IPS-15b (cell line): Measurements from ENCODE around the gene RRAD.
"Not testable (repeated sequence)": the region's sequence is repeated elsewhere in the genome, so short reads cannot be mapped to it uniquely, and the experiment has no call there.

Source experiments
- H3K27me3 ChIP-seq: one replicate; pipeline ENCODE4 v1.6.1; 2013; ENCODE audit warnings: low read length; ENCODE audit not compliant: control insufficient read depth, insufficient read depth
- H3K36me3 ChIP-seq: one replicate; pipeline ENCODE4 v1.6.1; 2013; ENCODE audit warnings: low read length; ENCODE audit not compliant: control insufficient read depth, insufficient read depth
- H3K4me1 ChIP-seq: one replicate; pipeline ENCODE4 v1.6.1; 2013; ENCODE audit warnings: mild to moderate bottlenecking, low read length; ENCODE audit not compliant: control insufficient read depth, insufficient read depth
- H3K4me3 ChIP-seq: one replicate; pipeline ENCODE4 v1.5.1; 2013; ENCODE audit warnings: low read depth, low read length
- H3K9ac ChIP-seq: one replicate; pipeline ENCODE4 v1.6.1; 2013; ENCODE audit warnings: low read depth, mild to moderate bottlenecking, low read length
- H3K9me3 ChIP-seq: one replicate; pipeline ENCODE4 v1.6.1; 2013; ENCODE audit warnings: mild to moderate bottlenecking, low read length; ENCODE audit not compliant: control insufficient read depth, insufficient read depth

RRAD gene

DNA sequence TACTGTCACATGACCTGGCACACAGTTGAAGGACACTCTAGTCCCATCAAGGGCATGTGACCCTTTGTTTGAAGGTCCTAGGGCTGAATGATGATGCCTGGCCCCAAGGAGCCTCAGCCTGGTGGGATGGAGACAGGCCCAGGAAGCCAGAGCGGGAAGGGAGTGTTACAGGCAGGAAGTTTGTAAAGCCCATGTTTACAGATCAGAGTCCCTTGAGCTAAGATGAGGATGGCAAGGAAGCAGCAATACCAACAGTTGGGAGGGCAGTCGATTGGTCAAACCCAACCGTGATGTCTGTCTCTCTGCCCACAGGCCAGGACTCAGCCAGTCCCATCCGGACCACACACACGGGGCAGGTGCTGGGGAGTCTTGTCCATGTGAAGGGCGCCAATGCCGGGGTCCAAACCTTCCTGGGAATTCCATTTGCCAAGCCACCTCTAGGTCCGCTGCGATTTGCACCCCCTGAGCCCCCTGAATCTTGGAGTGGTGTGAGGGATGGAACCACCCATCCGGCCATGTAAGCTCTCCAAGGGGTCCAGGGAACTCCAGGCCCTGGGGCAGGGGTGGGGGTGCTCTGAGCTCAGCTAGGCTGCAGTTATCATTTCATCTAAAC lies 12.5 kb upstream of the RRAD start:
- H3K36me3 ChIP-seq: peaks cover 26% of the 10 kb centered on the region
- H3K27me3 ChIP-seq: peaks cover 13% of the 10 kb centered on the region
- no peak overlapping the region for H3K9ac ChIP-seq
- no peaks in the 10 kb centered on the region for H3K9me3 ChIP-seq
- no peaks in the 10 kb centered on the region for H3K4me1 ChIP-seq
- no peak overlapping the region for H3K4me3 ChIP-seq

DNA sequence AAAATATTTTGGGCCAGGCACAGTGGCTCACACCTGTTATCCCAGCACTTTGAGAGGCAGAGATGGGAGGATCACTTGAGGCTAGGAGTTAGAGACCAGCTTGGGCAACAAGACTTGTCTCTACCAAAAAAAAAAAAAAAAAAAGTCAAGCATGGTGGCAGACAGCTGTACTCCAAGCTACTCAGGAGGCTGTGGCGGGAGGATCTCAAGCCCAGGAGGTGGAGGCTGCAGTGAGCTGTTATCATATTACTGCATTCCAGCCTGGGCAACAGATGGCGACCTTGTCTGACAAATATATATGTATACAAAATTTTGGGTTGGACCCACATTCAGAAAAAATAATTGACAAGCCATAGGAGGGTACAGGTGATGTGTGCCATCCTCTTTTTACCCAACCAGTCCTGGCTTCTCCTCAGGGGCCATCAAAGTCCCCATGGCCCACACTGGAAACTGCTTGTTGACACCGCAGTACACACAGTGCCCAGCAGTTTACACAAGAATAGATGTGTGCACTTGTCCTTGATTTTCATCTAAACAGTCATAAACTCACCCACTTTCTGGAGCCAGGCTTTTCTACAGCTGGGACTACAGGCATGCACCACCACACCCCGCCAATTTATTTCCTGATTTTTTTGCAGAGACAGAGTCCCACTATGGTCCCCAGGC lies 11.7 kb upstream of the RRAD start:
- Histone ChIP-seq H3K9ac (no peak overlapping the region), H3K36me3 (peaks cover 24% of the 10 kb centered on the region), H3K9me3 (no peaks in the 10 kb centered on the region), H3K4me3 (no peak overlapping the region), H3K4me1 (no peaks in the 10 kb centered on the region), H3K27me3 (peaks cover 13% of the 10 kb centered on the region)

DNA sequence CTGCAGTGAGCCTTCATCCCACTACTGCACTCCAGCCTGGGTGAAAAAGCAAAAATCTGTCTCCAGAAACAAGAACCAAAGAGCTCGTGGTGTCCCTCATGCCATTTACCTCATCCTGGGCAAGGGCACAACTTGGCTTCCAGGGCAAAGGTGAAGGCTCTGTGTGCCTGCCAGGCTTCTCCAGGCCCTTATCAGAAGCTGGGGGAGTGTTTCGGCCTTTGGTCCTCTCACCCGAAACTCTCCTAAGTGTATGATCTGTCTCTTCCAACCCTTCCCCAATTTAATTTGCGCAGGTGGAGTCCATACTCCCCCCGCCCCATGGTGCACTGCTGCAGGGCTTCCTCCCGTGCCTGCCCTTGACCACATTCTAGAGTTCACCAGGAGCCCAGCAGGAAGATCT lies 11.1 kb upstream of the RRAD start:
- H3K9me3 ChIP-seq: no peaks in the 10 kb centered on the region
- H3K27me3 ChIP-seq: peaks cover 13% of the 10 kb centered on the region
- peaks cover 19% of the 10 kb centered on the region for H3K36me3 ChIP-seq
- H3K4me1 ChIP-seq: no peaks in the 10 kb centered on the region
- H3K4me3 ChIP-seq: no peak overlapping the region
- H3K9ac ChIP-seq: no peak overlapping the region

DNA sequence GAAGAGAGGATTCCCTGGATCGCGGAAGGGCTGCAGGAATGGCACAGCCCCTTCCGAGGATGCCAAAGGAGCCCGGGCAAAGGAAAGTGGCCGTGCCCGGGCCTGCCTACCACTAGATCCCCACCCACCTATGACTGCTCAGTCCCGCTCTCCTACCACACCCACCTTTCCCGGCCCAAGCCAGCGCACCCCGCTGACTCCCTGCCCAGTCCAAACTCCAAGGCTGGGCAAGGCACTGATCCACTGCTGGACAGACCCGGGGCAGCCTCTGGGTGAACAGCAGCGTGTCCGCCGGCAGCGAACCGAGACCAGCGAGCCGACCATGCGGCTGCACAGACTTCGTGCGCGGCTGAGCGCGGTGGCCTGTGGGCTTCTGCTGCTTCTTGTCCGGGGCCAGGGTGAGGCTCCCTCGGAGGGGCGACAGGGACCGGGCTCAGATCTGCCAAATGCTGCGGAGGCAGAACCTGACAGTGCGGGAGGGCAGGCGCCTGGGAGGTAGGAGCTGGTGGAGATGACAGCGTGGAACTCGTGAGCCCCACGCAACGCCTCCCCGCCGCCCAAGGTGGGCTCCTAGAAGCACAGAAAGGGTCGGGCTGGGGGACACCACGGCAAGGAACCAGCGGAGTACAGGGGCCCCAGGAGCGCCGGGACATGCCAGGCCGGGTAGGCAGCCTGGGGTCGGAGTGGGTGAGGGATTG lies 10.1 kb upstream of the RRAD start, which contains the start of gene CES2:
TSS of gene CES2 (plus strand) at position 203 of the 698 bp plus-strand sequence. CDS start at position 323, 120 bp downstream.
- no peaks in the 10 kb centered on the region for H3K4me1 ChIP-seq
- H3K9me3 ChIP-seq: no peaks in the 10 kb centered on the region
- peaks cover 9% of the 10 kb centered on the region for H3K36me3 ChIP-seq
- peak within 1 kb of the TSS; percentile 96 for H3K4me3 ChIP-seq
- peaks cover 13% of the 10 kb centered on the region for H3K27me3 ChIP-seq
- H3K9ac ChIP-seq: peak within 1 kb of the TSS; percentile 87

DNA sequence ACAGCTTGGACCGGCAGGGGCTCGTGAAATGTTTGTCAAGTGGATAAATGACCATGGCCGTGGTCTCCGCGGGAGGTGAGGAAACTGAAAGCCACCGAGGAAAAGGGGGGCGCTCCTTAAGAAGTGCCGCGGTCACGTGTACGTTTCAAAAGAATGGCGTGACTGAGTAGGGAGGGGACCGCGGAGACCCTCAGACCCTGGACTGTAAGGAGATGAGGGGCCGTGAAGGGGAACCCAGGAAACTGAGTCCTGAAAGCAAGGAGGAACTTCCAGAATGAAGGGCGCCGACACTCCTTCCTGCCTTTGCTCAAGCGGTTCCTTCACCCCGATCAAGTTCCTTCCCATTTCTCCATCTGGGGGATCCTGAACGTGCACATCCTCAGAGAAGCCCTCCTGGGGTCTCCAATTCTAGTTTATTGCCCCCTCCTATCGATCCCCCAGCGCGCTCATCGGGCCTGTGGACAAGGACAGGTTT lies 9.5 kb upstream of the RRAD start:
- H3K4me1 ChIP-seq, H3K9me3 ChIP-seq, H3K36me3 ChIP-seq: not testable (repeated sequence)
- Histone ChIP-seq H3K27me3 (peaks cover 13% of the 10 kb centered on the region), H3K9ac (peak overlapping the region; percentile 87), H3K4me3 (peak overlapping the region; percentile 96)

DNA sequence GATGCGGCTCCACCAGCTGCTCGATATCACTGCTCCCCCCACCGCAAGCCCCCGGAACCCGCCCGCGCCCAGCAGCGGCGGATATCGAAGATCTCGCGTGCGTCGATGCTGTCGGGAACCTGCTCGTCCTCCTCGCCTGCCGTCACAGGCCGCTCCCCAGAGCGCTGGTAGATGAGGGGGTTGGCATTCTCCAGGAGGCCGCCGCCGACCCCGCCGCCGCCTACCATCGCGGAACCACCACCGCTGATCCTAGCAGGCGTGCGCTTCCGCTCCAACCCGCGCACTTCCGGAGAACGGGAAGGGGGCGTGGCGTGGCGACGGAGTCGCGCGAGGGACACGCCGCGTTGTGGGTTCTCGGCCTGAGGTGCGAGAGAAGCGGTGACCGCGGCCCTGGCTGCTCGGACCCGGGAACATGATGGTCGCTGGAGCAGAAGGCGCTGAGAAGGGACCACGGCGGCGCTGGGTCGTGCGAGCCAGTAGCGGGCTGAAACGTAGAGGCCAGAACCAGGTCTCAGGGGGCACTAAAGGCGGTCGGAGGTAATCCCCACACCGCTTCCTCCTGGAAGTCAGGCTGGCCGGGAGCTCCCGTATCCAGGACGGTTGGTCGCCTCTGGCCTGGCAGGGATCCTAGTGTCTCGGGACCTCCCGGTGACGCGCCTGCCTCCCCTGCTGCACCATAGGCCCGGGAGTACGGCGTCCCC lies 9.0 kb upstream of the RRAD start, which contains the start of gene CIAO2B:
TSS of gene CIAO2B (minus strand) at position 265 of the 701 bp plus-strand sequence. CDS start at position 227, 38 bp downstream.
- H3K9me3 ChIP-seq: no peaks in the 10 kb centered on the region
- H3K4me1 ChIP-seq: no peaks in the 10 kb centered on the region
- peaks cover 6% of the 10 kb centered on the region for H3K36me3 ChIP-seq
- peak within 1 kb of the TSS; percentile 96 for H3K4me3 ChIP-seq
- peak within 1 kb of the TSS; percentile 87 for H3K9ac ChIP-seq
- peaks cover 15% of the 10 kb centered on the region for H3K27me3 ChIP-seq

DNA sequence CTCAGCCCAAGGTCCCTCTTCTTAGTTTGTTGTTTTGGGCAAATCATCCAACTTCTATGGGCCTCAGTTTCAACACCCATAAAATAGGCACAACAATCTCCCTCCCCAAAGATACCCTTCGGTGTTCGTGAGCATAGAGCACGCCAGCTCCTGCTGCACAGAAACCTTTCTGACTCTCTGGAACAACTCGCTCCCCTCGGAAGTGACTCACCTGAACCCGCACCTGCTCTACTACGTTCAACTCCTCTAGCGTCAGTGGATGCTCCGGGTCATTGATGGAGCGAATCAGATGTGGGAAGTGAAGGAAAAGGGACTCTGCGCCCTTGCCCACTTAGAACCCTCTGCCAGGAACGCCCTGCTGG lies 8.4 kb upstream of the RRAD start:
- H3K9me3 ChIP-seq: no peaks in the 10 kb centered on the region
- H3K27me3 ChIP-seq: peaks cover 15% of the 10 kb centered on the region
- H3K9ac ChIP-seq: peak overlapping the region; percentile 70
- no peaks in the 10 kb centered on the region for H3K4me1 ChIP-seq
- H3K4me3 ChIP-seq: peak overlapping the region; percentile 96
- peaks cover 6% of the 10 kb centered on the region for H3K36me3 ChIP-seq

DNA sequence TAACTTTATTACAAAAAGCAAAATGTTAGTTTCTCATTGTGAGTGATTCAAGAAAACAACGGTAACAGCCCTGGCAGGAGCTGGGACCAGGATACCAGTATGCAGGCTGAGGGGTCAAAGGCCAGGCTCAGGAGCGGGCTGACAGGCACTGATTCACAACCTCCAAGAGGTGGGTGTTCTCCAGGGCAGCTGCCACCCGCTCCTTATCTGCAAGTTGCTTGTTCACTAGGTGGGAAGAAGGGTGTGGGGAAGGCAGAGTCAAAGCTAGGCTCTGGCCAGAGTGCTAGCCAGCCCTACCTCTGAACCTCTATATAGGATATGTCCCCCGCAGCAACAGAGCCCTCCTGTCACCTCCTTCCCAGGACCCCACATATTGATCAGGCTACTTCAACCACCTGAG lies 6.7 kb upstream of the RRAD start:
- peaks cover 2% of the 10 kb centered on the region for H3K4me1 ChIP-seq
- no peak overlapping the region for H3K9ac ChIP-seq

DNA sequence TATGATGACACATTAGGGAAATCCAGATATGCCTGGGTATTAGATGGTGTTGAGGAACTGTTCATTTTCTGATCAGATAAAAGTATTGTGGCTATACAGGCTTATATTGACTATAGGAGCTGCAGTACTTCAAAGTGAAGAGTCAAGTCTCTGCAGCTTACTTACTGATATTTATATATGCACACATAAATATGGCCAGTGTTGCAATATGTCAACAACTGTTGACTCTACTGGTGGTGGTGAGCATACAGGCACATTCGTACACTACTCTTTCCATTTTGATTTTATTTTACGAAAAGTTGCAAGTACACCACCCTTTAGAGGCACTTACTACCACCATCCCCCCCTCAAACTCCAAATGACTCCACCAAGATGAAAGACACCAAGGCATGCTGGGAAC lies 6.3 kb upstream of the RRAD start:
- no peaks in the 10 kb centered on the region for H3K9me3 ChIP-seq
- H3K36me3 ChIP-seq: peaks cover 6% of the 10 kb centered on the region
- H3K27me3 ChIP-seq: peaks cover 24% of the 10 kb centered on the region

More for the DNA sequence above, 6.7 kb upstream of the RRAD start:
- peaks cover 6% of the 10 kb centered on the region for H3K36me3 ChIP-seq
- H3K27me3 ChIP-seq: peaks cover 20% of the 10 kb centered on the region
- no peaks in the 10 kb centered on the region for H3K9me3 ChIP-seq
- no peak overlapping the region for H3K4me3 ChIP-seq

DNA sequence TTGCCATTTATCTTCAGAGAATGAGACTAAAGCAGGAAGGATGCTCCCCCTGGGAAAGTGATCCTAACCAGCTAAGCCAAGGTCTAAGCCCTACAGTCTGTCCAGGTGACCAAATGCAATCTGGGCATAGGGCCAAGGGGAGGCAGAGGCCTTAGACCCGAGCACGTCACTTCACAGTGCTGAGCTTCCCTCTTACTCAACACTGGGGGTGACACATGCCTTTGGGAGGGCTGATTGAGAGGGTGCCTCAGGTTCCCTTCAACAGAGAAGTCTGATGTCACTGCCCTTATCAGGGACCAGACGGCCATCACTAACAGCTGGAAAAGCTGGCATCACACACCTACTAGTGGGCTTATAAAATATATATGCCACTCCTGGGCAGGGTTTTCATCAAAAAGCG lies 4.9 kb upstream of the RRAD start:
- Histone ChIP-seq H3K9ac (no peak overlapping the region), H3K27me3 (peaks cover 35% of the 10 kb centered on the region), H3K4me3 (no peak overlapping the region), H3K9me3 (no peaks in the 10 kb centered on the region), H3K36me3 (peaks cover 3% of the 10 kb centered on the region), H3K4me1 (peaks cover 4% of the 10 kb centered on the region)

More for the DNA sequence above, 6.3 kb upstream of the RRAD start:
- no peak overlapping the region for H3K4me3 ChIP-seq
- peaks cover 2% of the 10 kb centered on the region for H3K4me1 ChIP-seq
- H3K9ac ChIP-seq: no peak overlapping the region

DNA sequence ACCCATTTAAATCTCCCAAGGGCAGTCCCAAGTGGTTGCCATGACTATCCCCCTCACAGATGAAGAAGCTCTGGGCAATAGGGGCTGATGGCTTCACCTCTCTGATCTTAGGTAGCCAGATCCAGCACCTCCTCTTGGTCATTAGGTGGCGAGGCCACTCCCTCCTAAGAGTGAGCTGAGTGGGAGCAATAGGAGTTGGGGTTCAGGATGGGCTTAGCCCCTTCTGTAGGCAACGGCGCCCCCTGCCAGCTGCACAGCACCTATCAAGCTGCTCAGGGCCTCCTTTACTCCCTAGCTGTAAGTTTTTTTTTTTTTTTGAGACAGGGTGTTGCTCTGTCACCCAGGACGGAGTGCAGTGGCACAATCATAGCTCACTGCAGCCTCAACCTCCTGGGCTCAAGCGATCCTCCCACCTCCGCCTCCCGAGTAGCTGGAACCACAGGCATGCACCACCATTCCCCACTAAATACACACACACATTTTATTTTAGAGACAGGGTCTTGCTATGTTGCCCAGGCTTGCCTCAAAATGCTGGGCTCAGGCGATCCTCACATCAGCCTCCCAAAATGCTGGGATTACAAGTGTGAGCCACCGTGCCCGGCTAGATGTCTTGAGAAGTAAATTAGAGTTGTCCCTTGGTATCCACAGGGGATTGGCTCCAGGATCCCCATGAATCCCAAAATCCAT lies 3.5 kb upstream of the RRAD start:
- Histone ChIP-seq H3K9ac (no peak overlapping the region), H3K27me3 (peaks cover 42% of the 10 kb centered on the region)

More for the DNA sequence above, 3.5 kb upstream of the RRAD start:
- no peak overlapping the region for H3K4me3 ChIP-seq
- H3K4me1 ChIP-seq: peaks cover 4% of the 10 kb centered on the region
- no peaks in the 10 kb centered on the region for H3K36me3 ChIP-seq
- no peaks in the 10 kb centered on the region for H3K9me3 ChIP-seq
